ENCODE results near the gene PTPRN2.

GRCh38 chr7:157987906-157988305, 599.7 kb downstream of the PTPRN2 start:
- TF ChIP-seq CTCF (IDR thresholded peaks at IDR 0.05) (no peak), POLR2A (IDR thresholded peaks at IDR 0.05) (no peak), POLR2AphosphoS5 (IDR thresholded peaks at IDR 0.05) (no peak)
